Stimulated activated CD8-positive, alpha-beta memory T cell treated with anti-CD3 and anti-CD28 coated beads, Interleukin-4, amount 100 ng/mL, for 4 hours (primary cell): ENCODE results near the gene ITGA6.
A peak's percentile ranks its signal among the peaks of the same experiment; 100 is the strongest.

Experiments used
- DNase-seq, 2 donors: peaks; one replicate each; pipeline ENCODE4 v3.0.0-alpha.2; 2020; ENCODE audit warnings: low read depth in 2 of 2, low spot score in 1 of 2

ITGA6 gene

GRCh38 chr2:172415865-172416183, 11.6 kb upstream of the ITGA6 start:
- DNase-seq: no peak

GRCh38 chr2:172416447-172417058, 10.8 kb upstream of the ITGA6 start:
- DNase-seq: no peak

DNA sequence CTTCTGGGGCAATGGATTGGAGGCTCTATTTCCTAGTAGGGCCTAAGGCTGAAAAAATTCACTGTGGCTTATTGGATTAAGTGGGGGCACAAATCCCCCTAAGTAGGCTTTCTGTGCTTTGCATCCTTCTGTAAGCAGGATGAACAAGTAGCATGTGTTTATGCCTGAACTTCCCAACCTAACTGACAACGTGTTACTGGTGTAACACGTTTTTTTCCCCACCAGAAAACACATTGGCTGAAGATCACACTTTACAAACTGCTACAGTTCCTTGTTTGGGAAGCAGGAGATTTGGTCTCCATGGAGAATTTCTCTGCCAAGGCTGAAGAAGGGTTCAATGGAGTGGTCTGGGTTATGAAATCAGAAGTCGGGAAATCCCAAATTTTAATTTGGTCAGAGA, 7.2 kb upstream of the ITGA6 start:
- no peak for DNase-seq

DNA sequence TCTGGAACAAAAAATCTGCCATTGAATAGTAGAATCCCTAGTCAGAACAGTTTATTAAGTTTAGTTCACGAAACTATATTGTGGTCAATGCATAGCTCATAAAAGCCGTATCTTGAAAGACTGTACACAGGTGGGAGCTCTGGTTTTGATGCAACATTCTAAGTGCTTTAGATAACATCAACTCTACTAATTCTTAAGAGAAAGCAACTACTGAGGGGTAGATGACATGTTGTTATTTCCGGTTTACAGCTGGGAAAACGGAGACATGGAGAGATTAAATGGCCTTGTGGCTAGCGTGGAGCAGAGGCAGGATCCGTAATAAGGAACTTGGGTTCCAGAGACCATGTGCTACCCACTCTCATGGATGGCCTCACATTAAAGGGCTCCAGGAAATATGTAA, 4.2 kb upstream of the ITGA6 start:
- DNase-seq: no peak

GRCh38 chr2:172425336-172425735, 2.0 kb upstream of the ITGA6 start:
- DNase-seq: no peak

GRCh38 chr2:172426635-172427255, 641 bp upstream of the ITGA6 start:
- DNase-seq: no peak

DNA sequence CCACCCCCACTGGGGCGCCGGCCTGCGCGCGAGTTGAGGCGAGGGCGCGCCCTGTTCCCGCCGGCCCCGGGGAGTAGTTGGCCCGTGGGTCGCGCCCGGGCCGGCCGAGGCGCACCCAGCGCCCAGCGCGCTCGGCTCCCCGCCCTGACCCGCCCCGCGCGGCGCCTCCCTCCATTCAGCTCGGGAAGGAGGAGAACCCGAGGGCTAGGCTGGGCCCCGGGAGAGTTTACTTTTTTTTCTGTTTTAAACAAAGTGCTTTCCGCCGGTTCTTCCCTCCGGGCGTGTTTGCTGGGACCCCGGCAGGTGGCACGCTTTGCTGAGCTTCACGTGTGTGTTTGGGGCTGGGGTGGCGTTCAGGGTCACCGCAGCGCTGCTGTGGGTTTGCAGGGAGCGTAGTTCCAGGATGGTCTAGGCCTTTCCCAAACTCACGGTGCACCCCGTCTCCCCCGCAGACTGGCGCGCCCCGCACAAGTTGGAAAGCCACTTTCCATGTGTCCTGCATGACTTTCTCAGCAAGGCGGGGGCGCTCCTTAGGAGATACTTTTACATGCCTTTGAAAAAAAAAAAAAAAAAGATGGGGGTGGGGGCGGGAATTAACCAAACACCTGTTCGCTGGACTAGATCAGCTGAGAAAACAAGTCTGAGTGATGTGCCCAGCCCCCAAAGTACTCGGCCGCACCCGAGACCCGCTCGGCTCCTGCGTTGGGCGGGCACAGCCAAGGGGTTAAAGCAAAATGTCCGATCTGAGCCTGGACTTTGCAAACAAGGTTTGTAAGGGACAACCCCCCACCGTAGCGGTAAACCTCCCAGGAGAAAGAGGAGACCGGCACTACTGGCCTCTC, 825 bp downstream of the ITGA6 start:
- DNase-seq: peak in 1 of 2 donors; percentile 39

DNA sequence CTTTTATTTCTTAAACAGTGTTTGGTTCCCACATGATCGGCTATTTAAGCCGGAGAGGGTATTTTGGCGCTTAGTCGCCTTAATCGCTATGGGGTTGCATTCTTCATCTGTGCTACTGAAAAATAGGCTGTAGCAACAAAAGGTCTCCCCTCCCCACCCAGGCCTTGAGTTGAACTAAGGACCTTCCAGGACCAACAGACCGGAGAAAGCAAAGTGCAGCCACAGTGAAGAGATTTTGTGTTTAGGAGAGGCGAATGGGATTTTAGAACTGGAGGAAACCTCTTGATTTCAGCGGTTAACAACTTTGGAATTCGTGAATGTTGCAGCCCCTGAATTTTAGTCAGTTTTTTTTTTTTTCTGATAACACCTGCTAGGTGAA, 1.4 kb downstream of the ITGA6 start:
- no peak for DNase-seq

GRCh38 chr2:172429301-172429968, 2.0 kb downstream of the ITGA6 start:
- DNase-seq: no peak

DNA sequence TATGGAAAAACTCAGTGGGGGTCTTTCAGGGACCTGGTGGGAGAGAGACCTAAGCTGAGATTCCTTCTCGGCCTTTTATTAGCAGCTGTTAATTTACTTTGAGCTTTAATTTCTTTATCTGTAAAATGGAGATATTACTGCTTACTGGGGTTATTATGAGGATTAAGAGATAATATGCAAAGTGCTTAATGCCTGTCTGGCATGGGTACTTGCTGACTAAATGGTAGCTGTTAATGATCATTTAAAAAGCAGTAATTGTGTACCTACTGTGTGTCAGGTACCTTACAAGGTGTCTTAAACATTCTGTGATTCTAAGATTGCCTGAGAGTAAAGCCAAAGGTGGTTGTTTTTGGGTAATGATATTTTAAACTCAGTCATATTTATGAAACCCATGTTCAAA, 2.6 kb downstream of the ITGA6 start:
- no peak for DNase-seq

DNA sequence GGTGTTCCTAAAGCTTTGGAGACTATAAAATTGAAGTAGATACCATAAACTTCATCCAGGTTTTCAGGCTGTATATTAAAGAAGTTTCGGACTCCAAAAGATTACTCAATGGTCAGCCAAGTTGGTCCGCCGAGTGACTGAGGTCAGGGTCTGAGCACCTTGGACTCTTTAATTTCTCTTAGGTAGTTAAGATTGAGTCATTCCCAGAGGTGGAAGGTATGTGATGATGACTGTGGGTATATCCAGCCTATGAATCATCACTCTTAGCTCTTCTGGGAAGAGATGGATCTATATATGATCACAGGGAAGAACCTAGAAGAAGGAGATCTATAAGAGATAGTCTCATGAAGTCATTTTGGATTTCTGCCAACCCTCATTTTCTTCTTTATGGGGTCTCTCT, 3.3 kb downstream of the ITGA6 start:
- DNase-seq: no peak

DNA sequence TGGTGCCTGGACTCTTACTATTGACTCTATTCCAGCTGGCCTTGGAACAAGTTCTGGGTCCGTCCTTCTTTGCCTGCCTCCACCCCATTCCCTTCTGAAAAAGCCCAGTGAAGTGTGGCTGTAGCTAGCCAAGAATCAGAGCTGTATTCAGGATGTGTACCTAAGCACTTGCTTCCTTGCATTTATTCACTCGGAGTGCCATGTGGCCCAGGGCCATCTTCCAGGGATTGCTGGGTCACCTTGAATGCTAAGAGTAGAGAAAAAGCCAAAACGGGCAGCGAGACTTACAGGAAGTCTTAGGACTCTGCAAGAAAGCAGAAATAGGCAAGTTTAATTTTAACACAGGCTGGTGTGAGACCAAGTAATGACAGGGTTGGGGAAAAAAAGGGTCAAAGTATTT, 4.1 kb downstream of the ITGA6 start:
- no peak for DNase-seq

DNA sequence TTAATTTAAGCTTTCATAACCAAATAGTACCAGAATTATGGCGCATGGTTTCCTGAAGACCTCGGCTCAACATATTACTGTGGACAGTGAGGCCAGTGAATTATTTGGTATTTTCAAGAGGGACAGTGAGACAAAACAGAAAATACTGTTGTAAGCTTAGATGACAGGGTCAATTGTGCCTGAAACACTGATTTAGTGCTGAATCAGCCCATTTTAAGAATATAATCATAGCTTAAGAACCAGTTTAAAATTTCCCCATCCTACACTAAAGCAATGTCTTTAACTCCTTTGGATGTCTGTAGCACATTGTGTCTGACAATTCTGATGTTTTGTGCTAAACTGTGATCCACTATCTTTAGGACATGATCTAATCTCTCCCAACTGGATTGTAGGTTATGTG, 4.6 kb downstream of the ITGA6 start:
- DNase-seq: no peak

DNA sequence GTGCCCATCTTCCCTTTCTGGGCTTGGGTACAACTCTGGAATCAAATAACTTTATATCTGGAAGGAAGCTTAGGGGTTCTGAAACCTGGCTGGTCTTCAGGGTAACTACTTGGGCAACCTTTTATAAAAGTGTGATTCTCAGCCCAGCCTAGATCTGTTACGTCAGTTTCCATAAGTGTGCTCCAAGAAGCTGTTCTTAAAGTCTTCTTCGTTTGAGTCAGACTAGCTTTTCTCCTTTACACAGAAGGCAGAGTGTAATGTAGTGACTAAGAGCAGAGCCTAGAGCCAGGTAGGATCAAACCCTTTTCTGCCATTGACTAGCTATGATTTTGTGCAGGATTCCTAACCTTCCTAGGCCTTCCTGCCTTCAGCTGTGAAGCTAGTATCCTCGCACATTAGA, 5.8 kb downstream of the ITGA6 start:
- no peak for DNase-seq

- peak in 1 of 2 donors; percentile 27 for DNase-seq
Observed at GRCh38 chr2:172434821-172435605, 7.6 kb downstream of the ITGA6 start.

- DNase-seq: no peak
Observed at GRCh38 chr2:172435606-172435911, 8.2 kb downstream of the ITGA6 start.

DNA sequence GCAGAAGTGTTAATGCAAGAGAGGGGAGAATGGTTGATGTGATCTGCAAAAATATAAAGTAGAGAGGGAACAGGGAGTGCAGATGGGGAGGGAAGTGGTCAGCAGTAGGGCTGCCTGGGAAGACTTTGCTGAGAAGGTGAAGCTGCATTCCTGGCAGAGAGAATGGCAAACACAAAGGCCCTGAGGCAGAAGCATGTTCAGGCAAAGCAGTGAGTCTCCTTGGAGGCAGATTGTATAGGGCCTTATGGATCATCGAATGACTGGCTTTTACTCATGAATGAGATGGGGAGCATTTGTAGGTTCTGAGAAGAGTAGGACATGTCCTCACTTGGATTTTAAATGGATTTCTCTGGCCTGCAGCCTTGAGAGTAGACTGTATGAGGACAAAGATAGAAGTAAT, 9.5 kb downstream of the ITGA6 start:
- no peak for DNase-seq

DNA sequence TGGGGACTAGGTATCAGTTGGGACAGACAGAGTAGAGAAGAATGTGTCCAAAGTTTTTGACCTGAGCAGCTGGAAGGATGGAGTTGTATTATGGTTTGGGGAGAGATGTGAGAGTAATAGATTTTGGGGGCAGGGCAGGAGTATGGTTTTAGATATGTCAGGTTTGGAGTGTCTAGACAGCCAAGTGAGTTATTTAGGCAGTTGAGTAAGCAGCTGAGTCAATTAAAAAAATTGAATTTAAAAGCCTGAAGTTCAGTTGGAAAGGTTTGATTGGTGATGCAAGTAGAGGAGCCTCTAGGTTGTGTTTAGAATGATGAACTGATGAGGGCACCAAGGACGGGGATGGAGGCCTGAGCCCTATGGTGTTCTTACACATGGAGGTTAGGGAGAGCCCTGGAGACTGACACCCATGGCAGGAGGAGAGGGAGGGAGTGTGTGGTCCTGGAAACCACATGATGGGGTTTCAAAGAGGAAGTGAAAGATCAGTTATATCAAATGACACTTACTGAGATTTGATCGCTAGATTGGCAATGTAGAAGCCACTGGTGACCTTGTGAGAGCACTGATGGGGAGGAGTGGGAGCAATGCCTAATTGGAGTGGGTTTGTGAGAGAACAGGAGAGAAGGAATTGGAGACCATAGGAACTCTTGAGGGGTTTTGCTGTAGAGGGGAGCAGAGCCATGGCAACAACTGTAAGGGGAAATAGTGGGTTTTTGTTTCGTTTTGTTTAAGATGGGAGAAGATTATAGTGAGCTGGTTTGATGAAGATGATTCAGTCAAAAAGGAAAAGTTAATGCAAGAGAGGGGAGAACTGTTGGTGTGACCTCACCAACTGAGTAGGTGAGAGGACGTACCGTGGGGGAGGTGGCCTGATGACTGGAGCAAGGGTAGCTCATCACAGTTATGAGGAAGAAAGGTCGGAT, 10.3 kb downstream of the ITGA6 start:
- DNase-seq: no peak

- DNase-seq: no peak
Observed at GRCh38 chr2:172438741-172439508, 11.5 kb downstream of the ITGA6 start.

- DNase-seq: no peak
Observed at GRCh38 chr2:172439509-172439860, 12.1 kb downstream of the ITGA6 start.
